GM18867 (cell line): ENCODE measurements around the gene P4HA1.
"Not testable (repeated sequence)": the region's sequence is repeated elsewhere in the genome, so short reads cannot be mapped to it uniquely, and the experiment has no call there.

Source experiments
- ATAC-seq: cut with Tn5 transposase; IDR thresholded peaks from one replicate; pipeline ENCODE4 v1.9.1; 2021; ENCODE audit warnings: mild to moderate bottlenecking, moderate library complexity; ENCODE audit not compliant: unreplicated experiment

The P4HA1 gene

GRCh38 chr10:73043766-73044377 lies 52.8 kb downstream of the P4HA1 start:
- no peak for ATAC-seq

- no peak for ATAC-seq
Measured at GRCh38 chr10:73043319-73043718, 53.3 kb downstream of the P4HA1 start.

GRCh38 chr10:73042130-73042529 lies 54.5 kb downstream of the P4HA1 start:
- ATAC-seq = no peak

- no peak for ATAC-seq
Measured at GRCh38 chr10:73039635-73040034, 57.0 kb downstream of the P4HA1 start.

GRCh38 chr10:73036285-73036684 lies 60.4 kb downstream of the P4HA1 start:
- ATAC-seq = not testable (repeated sequence)

GRCh38 chr10:73032536-73032935 lies 64.1 kb downstream of the P4HA1 start:
- ATAC-seq = no peak

GRCh38 chr10:73026623-73027022 lies 70.0 kb downstream of the P4HA1 start:
- ATAC-seq = not testable (repeated sequence)

- not testable (repeated sequence) for ATAC-seq
Measured at GRCh38 chr10:73023455-73024070, 73.1 kb downstream of the P4HA1 start.

GRCh38 chr10:73022961-73023360 lies 73.7 kb downstream of the P4HA1 start:
- ATAC-seq = not testable (repeated sequence)

- not testable (repeated sequence) for ATAC-seq
Measured at GRCh38 chr10:73021538-73022164, 75.0 kb downstream of the P4HA1 start.

- ATAC-seq = no peak
Measured at GRCh38 chr10:73021050-73021449, 75.6 kb downstream of the P4HA1 start.

- no peak for ATAC-seq
Measured at GRCh38 chr10:73019100-73019499, 77.6 kb downstream of the P4HA1 start.

GRCh38 chr10:73018632-73019031 lies 78.0 kb downstream of the P4HA1 start:
- no peak for ATAC-seq

GRCh38 chr10:73017955-73018480 lies 78.6 kb downstream of the P4HA1 start:
- ATAC-seq = no peak

GRCh38 chr10:73015779-73016178 lies 80.9 kb downstream of the P4HA1 start:
- ATAC-seq = no peak

GRCh38 chr10:73003822-73004221 lies 92.8 kb downstream of the P4HA1 start:
- no peak for ATAC-seq

GRCh38 chr10:73000973-73001372 lies 95.7 kb downstream of the P4HA1 start:
- no peak for ATAC-seq

GRCh38 chr10:72997099-72997498 lies 99.6 kb downstream of the P4HA1 start:
- no peak for ATAC-seq

GRCh38 chr10:72995459-72995858 lies 101.2 kb downstream of the P4HA1 start:
- ATAC-seq = not testable (repeated sequence)

GRCh38 chr10:72989771-72990170 lies 106.9 kb downstream of the P4HA1 start:
- ATAC-seq = not testable (repeated sequence)

GRCh38 chr10:72984618-72985017 lies 112.0 kb downstream of the P4HA1 start:
- not testable (repeated sequence) for ATAC-seq
